KG1 (cell line): ENCODE measurements around the gene POM121.
"Not testable (repeated sequence)": the region's sequence is repeated elsewhere in the genome, so short reads cannot be mapped to it uniquely, and the experiment has no call there.

Experiments used
- DNase-seq: peaks from one replicate; lab custom pipeline; 2025; lab: John Stamatoyannopoulos, UW

Gene POM121

GRCh38 chr7:72924733-72925545, at the start of gene POM121:
POM121 (plus strand) TSS chr7:72925095; CDS start chr7:72925122, 27 bp downstream.
- DNase-seq: peak; percentile 86

DNA sequence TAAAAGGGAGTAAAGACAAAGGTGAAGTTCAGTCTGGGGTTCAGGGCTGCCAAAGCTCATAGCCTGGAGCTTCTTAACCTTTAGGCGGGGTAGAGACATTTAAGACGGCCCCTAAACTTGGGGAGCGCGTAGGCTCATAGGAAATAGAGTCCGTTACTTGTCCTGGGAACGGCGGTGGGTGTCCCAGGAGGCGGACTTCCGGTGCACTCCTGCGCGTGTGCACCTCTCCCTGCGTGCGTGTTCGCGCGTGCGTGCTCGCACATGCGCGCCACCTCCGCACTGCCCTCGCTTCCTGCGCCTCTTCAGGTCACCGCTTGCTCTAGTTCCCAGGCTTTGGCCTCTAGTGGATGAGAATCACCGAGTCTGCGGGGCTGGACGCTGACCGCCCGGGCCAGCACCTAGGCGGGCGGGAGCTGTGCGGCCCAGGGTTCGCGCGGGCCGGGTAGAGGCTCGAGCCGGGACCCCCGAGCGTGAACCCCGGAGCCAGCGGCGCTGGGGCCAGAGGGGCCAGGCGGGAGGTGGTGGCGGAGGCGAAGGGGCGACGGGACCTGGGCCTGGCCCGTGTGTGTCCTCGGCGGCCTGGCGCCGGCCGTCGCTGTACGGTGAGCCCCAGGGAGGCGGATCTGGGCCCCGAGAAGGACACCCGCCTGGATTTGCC, 45.7 kb upstream of the POM121 start:
- DNase-seq: peak; percentile 54

DNA sequence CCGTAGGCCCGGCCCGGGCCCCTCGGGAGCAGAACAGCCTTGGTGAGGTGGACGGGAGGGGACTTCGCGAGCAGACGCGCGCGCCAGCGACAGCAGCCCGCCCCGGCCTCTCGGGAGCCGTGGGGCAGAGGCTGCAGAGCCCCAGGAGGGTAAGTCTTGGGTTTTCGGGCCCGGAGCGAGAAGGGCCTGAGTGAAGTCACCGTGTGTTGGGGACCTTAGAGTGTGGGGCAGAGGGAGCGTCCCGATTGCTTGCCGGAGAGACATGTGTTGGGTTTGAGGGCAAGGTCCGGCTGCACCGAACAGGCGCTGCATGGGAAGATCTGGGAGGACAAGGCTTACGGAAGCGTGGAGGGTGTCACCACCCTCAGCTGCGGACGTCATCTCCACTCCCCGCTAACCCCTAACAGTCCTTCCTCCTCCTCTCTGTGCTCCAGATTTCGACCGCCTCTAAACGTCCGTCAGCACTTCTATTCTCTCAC, 45.1 kb upstream of the POM121 start:
- peak; percentile 20 for DNase-seq

DNA sequence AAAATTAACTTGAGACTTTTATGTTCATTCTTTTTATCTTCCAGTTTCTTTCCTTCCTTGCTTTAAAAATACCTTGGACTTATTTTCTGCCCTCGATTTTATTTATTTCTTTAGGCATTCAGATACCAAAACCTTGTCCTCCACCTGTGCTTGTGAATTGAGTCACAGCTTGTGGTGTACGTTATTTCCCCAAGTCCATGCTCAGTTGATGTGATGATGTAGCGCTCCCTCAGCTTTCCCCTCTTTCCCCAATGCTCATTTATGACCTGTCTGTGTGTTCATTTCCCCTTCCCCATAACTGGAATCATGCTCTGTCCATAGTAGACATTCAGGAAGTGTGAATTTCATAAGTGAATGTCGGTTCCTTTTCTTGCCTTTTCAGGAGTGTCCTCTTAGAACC, 33.1 kb upstream of the POM121 start:
- DNase-seq: not testable (repeated sequence)

DNA sequence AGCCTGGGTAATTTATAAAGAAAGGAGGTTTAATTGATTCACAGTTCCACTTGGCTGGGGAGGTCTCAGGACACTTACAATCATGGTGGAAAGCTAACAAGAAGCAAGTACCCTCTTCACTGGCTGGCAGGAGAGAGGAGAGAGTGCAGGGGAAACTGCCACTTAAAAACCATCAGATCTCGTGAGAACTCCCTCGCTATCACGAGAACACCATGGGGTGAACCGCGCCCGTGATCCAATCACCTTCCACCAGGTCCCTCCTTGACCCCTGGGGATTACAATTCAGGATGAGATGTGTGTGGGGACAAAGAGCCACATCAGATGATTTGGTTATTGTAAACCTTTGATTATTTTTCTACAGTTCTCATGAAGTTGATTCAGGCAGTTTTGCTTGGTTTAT, 20.2 kb upstream of the POM121 start:
- DNase-seq: not testable (repeated sequence)

- DNase-seq: not testable (repeated sequence)
Measured at GRCh38 chr7:72908422-72908821, 16.5 kb upstream of the POM121 start.

DNA sequence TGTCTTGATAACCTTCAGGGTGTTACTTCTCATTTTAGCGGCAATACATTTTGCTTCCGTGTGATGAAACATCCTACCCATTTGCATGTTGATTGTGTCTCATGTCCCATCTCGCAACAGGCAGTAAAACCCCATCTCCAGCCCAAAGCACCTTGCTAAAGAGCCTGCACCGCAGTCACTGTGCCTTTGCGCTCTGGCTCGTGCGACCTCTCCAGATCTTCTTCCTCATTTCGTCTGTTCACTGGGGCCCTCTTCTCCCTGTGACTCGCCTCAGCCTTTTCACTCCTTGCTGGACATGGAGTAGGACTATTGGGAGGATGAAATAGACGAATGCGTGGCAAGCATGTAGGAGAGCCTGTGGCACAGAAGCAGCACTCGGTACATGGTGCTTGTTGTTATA, 13.5 kb upstream of the POM121 start:
- not testable (repeated sequence) for DNase-seq

DNA sequence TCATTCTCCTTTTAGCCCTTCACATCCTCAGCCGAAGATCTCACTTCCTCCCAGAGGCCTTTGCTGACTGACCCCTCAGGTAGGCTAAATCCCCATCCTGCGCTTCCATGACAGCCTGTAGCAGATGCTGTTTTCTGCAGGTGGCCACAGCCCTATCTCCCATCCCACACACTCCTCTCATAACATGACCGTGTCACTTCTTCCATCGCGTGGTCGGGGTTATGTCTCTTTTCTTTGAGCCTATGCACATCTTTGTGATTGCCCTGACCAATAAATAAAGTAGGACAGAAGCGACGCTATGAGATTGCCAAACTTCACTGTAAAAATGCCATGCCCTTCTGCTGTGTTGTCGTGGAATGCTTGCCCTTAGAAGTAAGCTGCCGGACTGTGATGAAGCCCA, 11.1 kb upstream of the POM121 start:
- DNase-seq: not testable (repeated sequence)

GRCh38 chr7:72914756-72915525, 10.0 kb upstream of the POM121 start:
- DNase-seq: peak; percentile 53

DNA sequence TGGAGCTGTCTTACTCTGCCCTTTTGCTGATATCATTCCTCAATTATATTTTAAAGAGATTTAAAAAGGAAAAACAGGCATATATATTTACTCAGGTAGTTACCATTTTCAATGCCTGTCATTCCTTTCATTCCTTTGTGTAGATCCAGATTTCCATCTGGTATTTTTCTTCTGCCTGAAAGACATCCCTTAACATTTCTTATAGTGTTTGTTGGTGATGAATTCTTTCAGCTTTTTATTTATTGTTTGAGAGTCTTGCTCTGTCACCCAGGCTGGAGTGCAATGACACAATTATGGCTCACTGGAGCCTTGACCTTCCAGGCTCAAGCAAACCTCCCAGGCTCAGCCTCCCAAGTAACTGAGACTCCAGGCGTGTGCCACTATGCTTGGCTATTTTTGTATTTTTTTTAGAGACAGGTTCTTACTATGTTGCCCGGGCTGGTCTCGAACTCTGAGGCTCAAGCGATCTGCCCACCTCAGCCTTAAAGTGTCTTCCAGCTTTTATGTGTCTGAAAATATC, 5.6 kb upstream of the POM121 start:
- DNase-seq: no peak

GRCh38 chr7:72924386-72924732, 536 bp upstream of the POM121 start:
- no peak for DNase-seq

DNA sequence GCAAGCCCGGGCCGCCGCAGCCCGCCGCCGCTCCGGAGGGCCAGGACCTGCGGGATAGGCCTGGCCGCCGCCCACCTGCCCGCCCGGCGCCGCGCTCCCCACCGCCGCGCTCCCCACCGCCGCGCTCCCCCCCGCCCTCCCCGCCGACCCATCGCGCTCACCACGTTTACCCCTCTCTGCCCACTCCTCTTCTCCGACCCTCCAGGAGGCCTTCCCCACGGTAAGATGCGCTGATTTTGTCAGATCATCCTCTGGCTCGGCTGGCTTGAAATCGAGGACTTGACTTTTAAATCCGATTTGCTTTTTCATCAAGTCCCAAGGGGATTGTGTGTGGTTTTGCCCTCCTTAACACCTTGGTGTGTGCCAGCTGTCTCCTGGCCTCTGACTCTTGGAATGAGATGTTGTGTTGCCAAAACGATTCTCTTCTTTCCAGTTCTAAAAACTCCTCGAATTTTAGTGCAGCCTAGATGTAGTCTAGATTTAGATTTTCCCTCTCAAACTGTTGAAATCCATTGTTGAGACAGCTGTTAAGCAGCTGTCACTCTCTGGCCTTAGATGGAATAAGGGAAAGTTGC, 738 bp downstream of the POM121 start:
- DNase-seq: no peak

DNA sequence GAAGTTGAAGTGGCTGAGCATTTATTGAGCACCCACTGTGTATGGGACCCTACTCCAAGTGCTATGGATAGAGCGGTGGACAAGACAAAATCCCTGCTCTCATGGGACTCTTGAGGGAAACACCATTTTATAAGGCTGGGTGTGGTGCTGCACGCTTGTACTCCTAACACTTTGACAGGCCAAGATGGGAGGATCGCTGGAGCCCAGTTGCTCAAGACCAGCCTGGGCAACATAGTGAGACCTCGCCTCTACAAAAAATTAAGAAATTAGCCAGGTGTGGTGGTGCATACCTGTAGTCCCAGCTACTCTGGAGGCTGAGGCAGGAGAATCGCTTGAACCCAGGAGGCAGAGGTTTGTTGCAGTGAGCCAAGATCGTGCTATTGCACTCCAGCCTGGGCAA, 2.9 kb downstream of the POM121 start:
- DNase-seq: not testable (repeated sequence)

GRCh38 chr7:72928216-72928615, 3.3 kb downstream of the POM121 start:
- DNase-seq: not testable (repeated sequence)

DNA sequence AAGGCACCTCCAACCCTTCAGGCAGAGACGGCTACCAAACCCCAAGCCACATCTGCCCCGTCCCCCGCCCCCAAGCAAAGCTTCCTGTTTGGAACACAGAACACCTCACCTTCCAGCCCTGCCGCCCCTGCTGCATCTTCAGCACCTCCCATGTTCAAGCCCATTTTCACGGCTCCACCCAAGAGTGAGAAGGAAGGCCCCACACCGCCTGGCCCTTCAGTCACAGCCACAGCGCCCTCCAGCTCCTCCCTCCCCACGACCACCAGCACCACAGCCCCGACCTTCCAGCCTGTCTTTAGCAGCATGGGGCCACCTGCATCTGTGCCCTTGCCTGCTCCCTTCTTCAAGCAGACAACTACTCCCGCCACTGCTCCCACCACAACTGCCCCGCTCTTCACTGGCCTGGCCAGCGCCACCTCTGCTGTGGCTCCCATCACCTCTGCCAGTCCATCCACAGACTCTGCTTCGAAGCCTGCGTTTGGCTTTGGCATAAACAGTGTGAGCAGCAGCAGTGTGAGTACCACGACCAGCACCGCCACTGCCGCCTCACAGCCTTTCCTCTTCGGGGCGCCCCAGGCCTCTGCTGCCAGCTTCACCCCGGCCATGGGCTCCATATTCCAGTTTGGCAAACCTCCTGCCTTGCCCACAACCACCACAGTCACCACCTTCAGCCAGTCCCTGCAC, 17.3 kb downstream of the POM121 start:
- DNase-seq: not testable (repeated sequence)

- DNase-seq: not testable (repeated sequence)
Measured at GRCh38 chr7:72942956-72943355, 18.1 kb downstream of the POM121 start.

DNA sequence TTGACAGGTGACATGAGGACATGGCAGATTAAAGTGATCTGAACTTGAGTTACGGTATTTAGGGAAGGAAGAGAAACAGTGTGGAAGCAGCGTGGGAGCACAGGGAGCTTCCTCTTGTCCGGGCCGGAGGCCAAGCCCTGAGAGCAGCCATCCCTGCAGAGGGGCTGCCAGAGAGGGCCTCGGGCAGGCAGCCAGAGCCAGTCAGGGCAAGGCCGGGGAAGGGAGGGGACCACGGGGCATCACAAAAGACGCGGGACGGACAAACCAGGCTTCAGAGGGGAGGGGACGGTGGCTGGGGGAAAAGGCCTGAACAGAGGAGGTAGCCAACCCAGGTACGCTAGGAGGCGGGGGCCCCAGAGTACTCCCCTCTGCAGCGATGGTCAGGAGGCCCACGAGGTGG, 20.0 kb downstream of the POM121 start:
- not testable (repeated sequence) for DNase-seq

DNA sequence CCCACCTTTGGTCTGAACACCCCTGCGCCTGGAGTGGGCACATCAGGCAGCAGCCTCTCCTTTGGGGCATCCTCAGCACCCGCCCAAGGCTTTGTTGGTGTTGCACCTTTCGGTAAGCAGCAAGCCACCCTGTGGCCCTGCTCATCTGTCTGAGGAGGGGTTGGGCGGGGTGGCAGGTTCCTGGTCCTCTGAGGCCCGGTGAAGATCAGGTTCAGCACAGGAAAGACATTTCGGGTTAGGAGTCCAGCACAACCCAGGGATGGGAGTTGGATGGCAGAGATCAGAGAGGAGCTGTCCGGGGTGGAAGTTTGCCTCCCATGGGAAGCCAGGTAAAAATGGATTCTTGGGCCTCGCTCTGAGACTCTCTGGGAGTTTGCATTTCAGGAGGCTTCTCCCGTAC, 20.7 kb downstream of the POM121 start:
- not testable (repeated sequence) for DNase-seq

DNA sequence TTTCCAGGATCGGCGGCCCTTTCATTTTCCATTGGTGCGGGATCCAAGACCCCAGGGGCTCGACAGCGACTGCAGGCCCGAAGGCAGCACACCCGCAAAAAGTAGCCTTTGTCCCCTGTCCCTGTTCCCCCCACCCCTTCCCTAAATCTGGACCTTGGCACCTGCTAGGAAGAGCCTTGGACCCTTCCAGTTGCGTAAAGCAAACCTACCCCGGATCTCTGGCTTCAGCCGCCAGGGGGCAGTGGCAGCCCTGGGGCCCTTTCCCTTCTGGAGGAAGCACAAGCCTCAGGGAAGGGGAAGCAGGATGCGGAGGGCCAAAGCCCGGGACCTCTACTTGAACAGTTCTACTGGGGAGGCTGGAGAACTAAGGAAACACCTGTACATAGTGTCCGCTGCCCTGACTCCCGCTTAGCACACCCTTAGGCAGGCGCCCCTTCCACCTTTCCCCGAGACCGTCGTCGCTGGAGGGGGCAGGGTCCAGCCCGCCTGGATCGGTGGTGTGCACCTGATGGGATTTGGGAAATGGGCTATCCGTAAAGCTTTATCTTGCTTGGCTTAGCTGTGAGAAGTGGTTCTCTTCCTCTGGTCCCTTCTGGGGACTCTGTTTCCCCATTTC, 21.3 kb downstream of the POM121 start:
- not testable (repeated sequence) for DNase-seq

GRCh38 chr7:72948714-72949113, 23.8 kb downstream of the POM121 start:
- not testable (repeated sequence) for DNase-seq

DNA sequence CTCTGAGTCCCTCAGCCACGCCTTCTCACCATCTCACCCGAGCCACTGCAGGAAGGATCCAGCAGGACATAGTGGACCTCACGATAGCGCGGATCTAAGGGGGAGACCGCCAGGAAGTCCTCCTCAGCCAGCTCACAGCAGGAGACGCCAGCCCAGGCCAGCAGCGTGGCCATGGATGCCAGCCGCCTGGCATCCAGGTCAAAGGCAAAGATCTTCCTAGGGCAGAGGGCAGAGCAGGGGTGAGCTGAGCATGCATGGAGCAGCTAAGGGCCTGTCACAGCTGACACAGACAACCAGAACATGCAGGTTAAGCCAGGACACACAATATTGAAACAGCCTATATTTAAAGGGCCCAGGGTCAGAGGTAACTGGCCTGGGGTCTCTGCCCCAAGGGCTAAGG, 24.4 kb downstream of the POM121 start:
- not testable (repeated sequence) for DNase-seq
